ENCODE results near the gene BMPER. TPM values are rescaled to one million over a fixed set of nuclear protein-coding genes. Genes with fewer than 3 reads are reported as not detected.

Gene BMPER
- total and polyA plus RNA-seq, 2 of the 8 experiments (the other 6 are each of a cell fraction or from before 2014, with no cell fraction given): 0.33 to 0.69 TPM

- H2AK5ac ChIP-seq (ENCODE audit: low read depth, low read length): no peak overlapping the region
- no peak overlapping the region for H3K14ac ChIP-seq (ENCODE audit: insufficient read length)
- H3K36me3 ChIP-seq (ENCODE audit: control insufficient read depth in 2 of 4, insufficient read depth in 4 of 4, low read length in 3 of 4): no peaks in the 10 kb centered on the region
- H2BK15ac ChIP-seq (ENCODE audit: low read length): no peak overlapping the region
- no peaks in the 10 kb centered on the region for H3K79me1 ChIP-seq (ENCODE audit: low read depth, low read length)
- FAIRE-seq (no peak), DNase-seq (ENCODE audit: low read depth in 1 of 2, low spot score in 2 of 2) (no peak)
- H3K4ac ChIP-seq (replicated peaks; ENCODE audit: insufficient read length, low read depth, low read length): no peak overlapping the region
- H4K20me1 ChIP-seq (replicated peaks in 1 of 2; ENCODE audit: control insufficient read depth in 1 of 2, insufficient read depth in 2 of 2, low read length in 2 of 2): no peaks in the 10 kb centered on the region
- ChIA-PET POLR2A (ENCODE audit: partially characterized antibody) (interaction anchor here (0.7 to 1.2 kb wide), 2 partner anchors 8 to 84 kb away, joined by 3 to 6 read pairs; no protein-coding TSS in a partner anchor), CTCF (ENCODE audit: partially characterized antibody) (interaction anchor here (0.5 to 7.0 kb wide), 55 partner anchors 9 to 1866 kb away, joined by 3 to 111 read pairs (median 4); no protein-coding TSS in a partner anchor)
- no peak overlapping the region for H2AFZ ChIP-seq (ENCODE audit: low read length)
- H3K23ac ChIP-seq (ENCODE audit: insufficient read length): no peak overlapping the region
- no peak overlapping the region for H4K5ac ChIP-seq (ENCODE audit: insufficient read length, low read depth, low read length)
- no peak overlapping the region for H3K4me3 ChIP-seq (ENCODE audit: extremely low read depth in 1 of 4, insufficient read depth in 2 of 4, low read depth in 3 of 4, low read length in 4 of 4)
- no peaks in the 10 kb centered on the region for H3K27me3 ChIP-seq (replicated peaks in 1 of 4; ENCODE audit: control insufficient read depth in 3 of 4, extremely low read depth in 1 of 4, insufficient read depth in 3 of 4, low read length in 3 of 4)
- H3K4me1 ChIP-seq (replicated peaks in 1 of 4; ENCODE audit: control insufficient read depth in 3 of 4, insufficient read depth in 4 of 4, low read length in 3 of 4): no peaks in the 10 kb centered on the region
- H3K56ac ChIP-seq (replicated peaks; ENCODE audit: insufficient read length, low read depth, low read length): no peak overlapping the region
- 81% methylated on average over 5 of the region's 5 CpGs; no CpG with 5 or more reads in 1 of the 2 experiments for WGBS, 2 experiments (ENCODE audit: extremely low coverage in 1 of 2, insufficient coverage in 1 of 2, insufficient read length in 1 of 2, insufficient replicate concordance in 2 of 2, low coverage in 1 of 2, low lambda C conversion rate in 2 of 2, missing lambda C conversion rate in 1 of 2)
- H3K9ac ChIP-seq (replicated peaks in 1 of 4; ENCODE audit: extremely low read depth in 1 of 4, low read depth in 3 of 4, low read length in 3 of 4): no peak overlapping the region
- H3K23me2 ChIP-seq (ENCODE audit: low read depth, low read length): no peaks in the 10 kb centered on the region
- H4K91ac ChIP-seq (replicated peaks; ENCODE audit: insufficient read length, low read length): no peak overlapping the region
- H3K18ac ChIP-seq (ENCODE audit: extremely low read depth, low read length): no peak overlapping the region
- H2BK20ac ChIP-seq (ENCODE audit: low read length): no peak overlapping the region
- H4K8ac ChIP-seq (ENCODE audit: extremely low read depth, insufficient read depth, low read length): no peak overlapping the region
- no peak overlapping the region for H3K4me2 ChIP-seq (ENCODE audit: insufficient read depth in 1 of 2, low read depth in 2 of 2, low read length in 2 of 2)
- no peak overlapping the region for H3K27ac ChIP-seq (ENCODE audit: low read depth, low read length)
- H2BK5ac ChIP-seq (ENCODE audit: low read depth, low read length): no peak overlapping the region
- no peak overlapping the region for H2BK120ac ChIP-seq (replicated peaks; ENCODE audit: low read depth, low read length)
- no peaks in the 10 kb centered on the region for H3K9me3 ChIP-seq (ENCODE audit: insufficient read depth in 2 of 2, low read depth in 1 of 2, low read length in 1 of 2)
- H2BK12ac ChIP-seq (ENCODE audit: low read depth, low read length): no peak overlapping the region
- H3K79me2 ChIP-seq (ENCODE audit: control insufficient read depth in 1 of 2, insufficient read depth in 2 of 2, low read length in 2 of 2): no peaks in the 10 kb centered on the region
- no peak for TF ChIP-seq EGR1 (IDR thresholded peaks at IDR 0.05; ENCODE audit: borderline replicate concordance, low read depth, low read length)
- TF ChIP-seq YY1 (IDR thresholded peaks at IDR 0.05; ENCODE audit: low read depth, low read length): no peak
- TF ChIP-seq CBX5 (IDR thresholded peaks at IDR 0.05; ENCODE audit: low read depth, low read length): no peak
- no peak for TF ChIP-seq RFX5 (IDR thresholded peaks at IDR 0.05; ENCODE audit: borderline replicate concordance, low read depth, low read length)
- TF ChIP-seq BACH1 (IDR thresholded peaks at IDR 0.05; ENCODE audit: low read length): no peak
- TF ChIP-seq POLR2A (IDR thresholded peaks at IDR 0.05; ENCODE audit: control extremely low read depth in 1 of 2, low read depth in 2 of 2, low read length in 2 of 2): no peak
- TF ChIP-seq EZH2 (IDR thresholded peaks at IDR 0.05; ENCODE audit: low read depth, low read length, severe bottlenecking): no peak
- TF ChIP-seq CTCF (IDR thresholded peaks at IDR 0.05; ENCODE audit: control extremely low read depth in 1 of 3, insufficient read depth in 1 of 3, low read depth in 1 of 3, low read length in 3 of 3): no peak
- TF ChIP-seq EP300 (IDR thresholded peaks at IDR 0.05; ENCODE audit: borderline replicate concordance in 1 of 2, low read depth in 2 of 2, low read length in 2 of 2): no peak
- TF ChIP-seq SAP30 (IDR thresholded peaks at IDR 0.05; ENCODE audit: insufficient read depth, insufficient replicate concordance, low read length): no peak
These were observed 76.5 kb downstream of the BMPER start for GRCh38 chr7:33981671-33982424.

Measured in H1 (cell line).